Neuron (in vitro differentiated cells): ENCODE data around the gene AK3.
"Not testable (repeated sequence)": the region's sequence is repeated elsewhere in the genome, so short reads cannot be mapped to it uniquely, and the experiment has no call there.

Experiments
- H2AFZ ChIP-seq: one replicate; pipeline ENCODE4 v1.6.1; 2013; ENCODE audit warnings: low read depth, mild to moderate bottlenecking, inconsistent platforms, low read length, moderate library complexity
- H3K27me3 ChIP-seq: one replicate; pipeline ENCODE4 v1.6.1; 2013; ENCODE audit warnings: low read length; ENCODE audit not compliant: insufficient read depth
- H3K36me3 ChIP-seq: one replicate; pipeline ENCODE4 v1.6.1; 2013; ENCODE audit warnings: low read length; ENCODE audit not compliant: insufficient read depth
- H3K4me1 ChIP-seq: one replicate; pipeline ENCODE4 v1.6.1; 2013; ENCODE audit warnings: low read length; ENCODE audit not compliant: insufficient read depth
- H3K4me3 ChIP-seq: 2 replicates; pipeline ENCODE4 v1.5.1; 2013; ENCODE audit warnings: mild to moderate bottlenecking, low read length, moderate library complexity
- H3K9me3 ChIP-seq: one replicate; pipeline ENCODE4 v1.6.1; 2013; ENCODE audit warnings: low read length

Gene AK3

GRCh38 chr9:4764033-4764432, 23.0 kb upstream of the AK3 start:
- Histone ChIP-seq H3K27me3 (no peaks in the 10 kb centered on the region), H3K9me3 (no peaks in the 10 kb centered on the region), H2AFZ (no peak overlapping the region), H3K4me3 (no peak overlapping the region), H3K36me3 (no peaks in the 10 kb centered on the region), H3K4me1 (peaks cover 11% of the 10 kb centered on the region)

GRCh38 chr9:4762886-4763541, 22.0 kb upstream of the AK3 start:
- Histone ChIP-seq H3K4me3 (peak overlapping the region; percentile 39), H3K36me3 (no peaks in the 10 kb centered on the region), H2AFZ (peak overlapping the region; percentile 74)

GRCh38 chr9:4762108-4762885, 21.3 kb upstream of the AK3 start:
- no peaks in the 10 kb centered on the region for H3K36me3 ChIP-seq
- no peaks in the 10 kb centered on the region for H3K9me3 ChIP-seq
- H3K27me3 ChIP-seq: no peaks in the 10 kb centered on the region
- H3K4me1 ChIP-seq: peaks cover 17% of the 10 kb centered on the region
- H2AFZ ChIP-seq: peak overlapping the region; percentile 74
- H3K4me3 ChIP-seq: peak overlapping the region; percentile 39

More at GRCh38 chr9:4762886-4763541, 22.0 kb upstream of the AK3 start:
- H3K27me3 ChIP-seq: no peaks in the 10 kb centered on the region
- H3K4me1 ChIP-seq: peaks cover 11% of the 10 kb centered on the region
- H3K9me3 ChIP-seq: no peaks in the 10 kb centered on the region

- H3K4me1 ChIP-seq: peaks cover 19% of the 10 kb centered on the region
- no peak overlapping the region for H2AFZ ChIP-seq
- no peaks in the 10 kb centered on the region for H3K27me3 ChIP-seq
- no peak overlapping the region for H3K4me3 ChIP-seq
- H3K9me3 ChIP-seq: no peaks in the 10 kb centered on the region
- no peaks in the 10 kb centered on the region for H3K36me3 ChIP-seq
Measured at GRCh38 chr9:4760122-4760521, 19.1 kb upstream of the AK3 start.

GRCh38 chr9:4756420-4756819, 15.4 kb upstream of the AK3 start:
- no peak overlapping the region for H3K4me3 ChIP-seq

GRCh38 chr9:4755026-4755609, 14.1 kb upstream of the AK3 start:
- peaks cover 8% of the 10 kb centered on the region for H3K4me1 ChIP-seq
- no peak overlapping the region for H2AFZ ChIP-seq
- no peaks in the 10 kb centered on the region for H3K36me3 ChIP-seq
- no peak overlapping the region for H3K4me3 ChIP-seq
- H3K27me3 ChIP-seq: no peaks in the 10 kb centered on the region
- no peaks in the 10 kb centered on the region for H3K9me3 ChIP-seq

More at GRCh38 chr9:4756420-4756819, 15.4 kb upstream of the AK3 start:
- Histone ChIP-seq H3K9me3 (no peaks in the 10 kb centered on the region), H3K36me3 (no peaks in the 10 kb centered on the region), H3K27me3 (no peaks in the 10 kb centered on the region), H2AFZ (no peak overlapping the region), H3K4me1 (peaks cover 8% of the 10 kb centered on the region)

GRCh38 chr9:4754530-4754929, 13.5 kb upstream of the AK3 start:
- H3K4me1 ChIP-seq, H3K9me3 ChIP-seq, H3K36me3 ChIP-seq, H2AFZ ChIP-seq, H3K4me3 ChIP-seq, H3K27me3 ChIP-seq: not testable (repeated sequence)

- H3K4me1 ChIP-seq: no peaks in the 10 kb centered on the region
- no peaks in the 10 kb centered on the region for H3K9me3 ChIP-seq
- H3K36me3 ChIP-seq: no peaks in the 10 kb centered on the region
Measured at GRCh38 chr9:4750023-4750673, 9.1 kb upstream of the AK3 start.

GRCh38 chr9:4748612-4749011, 7.6 kb upstream of the AK3 start:
- Histone ChIP-seq H3K9me3 (no peaks in the 10 kb centered on the region), H2AFZ (no peak overlapping the region), H3K4me1 (peaks cover under 1% of the 10 kb centered on the region), H3K36me3 (no peaks in the 10 kb centered on the region), H3K4me3 (no peak overlapping the region), H3K27me3 (no peaks in the 10 kb centered on the region)

More at GRCh38 chr9:4750023-4750673, 9.1 kb upstream of the AK3 start:
- Histone ChIP-seq H2AFZ (no peak overlapping the region), H3K4me3 (no peak overlapping the region), H3K27me3 (no peaks in the 10 kb centered on the region)

GRCh38 chr9:4746278-4747030, 5.5 kb upstream of the AK3 start:
- no peak overlapping the region for H2AFZ ChIP-seq
- no peak overlapping the region for H3K4me3 ChIP-seq
- H3K27me3 ChIP-seq: no peaks in the 10 kb centered on the region
- no peaks in the 10 kb centered on the region for H3K9me3 ChIP-seq
- peaks cover 8% of the 10 kb centered on the region for H3K4me1 ChIP-seq
- no peaks in the 10 kb centered on the region for H3K36me3 ChIP-seq

- Histone ChIP-seq H2AFZ (no peak overlapping the region), H3K4me3 (no peak overlapping the region), H3K27me3 (no peaks in the 10 kb centered on the region), H3K4me1 (peaks cover 14% of the 10 kb centered on the region), H3K36me3 (no peaks in the 10 kb centered on the region), H3K9me3 (no peaks in the 10 kb centered on the region)
Measured at GRCh38 chr9:4743131-4743875, 2.3 kb upstream of the AK3 start.

- Histone ChIP-seq H2AFZ (no peak overlapping the region), H3K36me3 (no peaks in the 10 kb centered on the region), H3K4me3 (no peak overlapping the region), H3K27me3 (no peaks in the 10 kb centered on the region), H3K4me1 (peaks cover 14% of the 10 kb centered on the region), H3K9me3 (no peaks in the 10 kb centered on the region)
Measured at GRCh38 chr9:4742246-4742645, 1.2 kb upstream of the AK3 start.
